ENCODE results near the gene TBX10.
"Not testable (repeated sequence)": the region's sequence is repeated elsewhere in the genome, so short reads cannot be mapped to it uniquely, and the experiment has no call there.

Gene TBX10

GRCh38 chr11:67613960-67614715 lies 25.4 kb downstream of the TBX10 start:
- no peak for DNase-seq

GRCh38 chr11:67613313-67613959 lies 26.1 kb downstream of the TBX10 start:
- DNase-seq: no peak

GRCh38 chr11:67612751-67613150 lies 26.8 kb downstream of the TBX10 start:
- no peak for DNase-seq

GRCh38 chr11:67611704-67612587 lies 27.6 kb downstream of the TBX10 start:
- no peak for DNase-seq

- no peak for DNase-seq
Measured at GRCh38 chr11:67611165-67611564, 28.4 kb downstream of the TBX10 start.

GRCh38 chr11:67610302-67610868 lies 29.2 kb downstream of the TBX10 start:
- no peak for DNase-seq

- DNase-seq: no peak
Measured at GRCh38 chr11:67609316-67609715, 30.2 kb downstream of the TBX10 start.

- no peak for DNase-seq
Measured at GRCh38 chr11:67608486-67608885, 31.1 kb downstream of the TBX10 start.

- DNase-seq: no peak
Measured at GRCh38 chr11:67607507-67607906, 32.1 kb downstream of the TBX10 start.

- DNase-seq: peak; percentile 92
Measured at GRCh38 chr11:67606492-67607295, 32.9 kb downstream of the TBX10 start, which contains the start of gene NDUFV1. NDUFV1 (plus strand) TSS chr11:67606936; CDS start chr11:67607005, 69 bp downstream.

GRCh38 chr11:67606093-67606491 lies 33.5 kb downstream of the TBX10 start:
- DNase-seq: no peak

GRCh38 chr11:67605231-67606011 lies 34.1 kb downstream of the TBX10 start:
- DNase-seq: no peak

GRCh38 chr11:67604815-67605214 lies 34.7 kb downstream of the TBX10 start:
- no peak for DNase-seq

- DNase-seq: not testable (repeated sequence)
Measured at GRCh38 chr11:67604119-67604518, 35.4 kb downstream of the TBX10 start.

GRCh38 chr11:67601098-67601497 lies 38.5 kb downstream of the TBX10 start:
- no peak for DNase-seq

- DNase-seq: no peak
Measured at GRCh38 chr11:67600324-67601029, 39.1 kb downstream of the TBX10 start.

- no peak for DNase-seq
Measured at GRCh38 chr11:67599149-67599548, 40.4 kb downstream of the TBX10 start.

GRCh38 chr11:67597963-67598362 lies 41.6 kb downstream of the TBX10 start:
- not testable (repeated sequence) for DNase-seq

GRCh38 chr11:67597458-67597857 lies 42.1 kb downstream of the TBX10 start:
- not testable (repeated sequence) for DNase-seq

GRCh38 chr11:67596753-67597300 lies 42.7 kb downstream of the TBX10 start:
- DNase-seq: no peak
